GM18907 (cell line): Measurements from ENCODE around the gene TMEM98.
"Not testable (repeated sequence)": the region's sequence is repeated elsewhere in the genome, so short reads cannot be mapped to it uniquely, and the experiment has no call there.

Experiments used
- ATAC-seq: cut with Tn5 transposase; IDR thresholded peaks from one replicate; pipeline ENCODE4 v1.9.1; 2021; ENCODE audit warnings: mild to moderate bottlenecking, moderate library complexity; ENCODE audit not compliant: unreplicated experiment

TMEM98 gene

GRCh38 chr17:32976605-32977004 lies 48.7 kb downstream of the TMEM98 start:
- ATAC-seq: no peak

GRCh38 chr17:32980230-32980629 lies 52.3 kb downstream of the TMEM98 start:
- no peak for ATAC-seq

GRCh38 chr17:32981611-32982010 lies 53.7 kb downstream of the TMEM98 start:
- not testable (repeated sequence) for ATAC-seq

DNA sequence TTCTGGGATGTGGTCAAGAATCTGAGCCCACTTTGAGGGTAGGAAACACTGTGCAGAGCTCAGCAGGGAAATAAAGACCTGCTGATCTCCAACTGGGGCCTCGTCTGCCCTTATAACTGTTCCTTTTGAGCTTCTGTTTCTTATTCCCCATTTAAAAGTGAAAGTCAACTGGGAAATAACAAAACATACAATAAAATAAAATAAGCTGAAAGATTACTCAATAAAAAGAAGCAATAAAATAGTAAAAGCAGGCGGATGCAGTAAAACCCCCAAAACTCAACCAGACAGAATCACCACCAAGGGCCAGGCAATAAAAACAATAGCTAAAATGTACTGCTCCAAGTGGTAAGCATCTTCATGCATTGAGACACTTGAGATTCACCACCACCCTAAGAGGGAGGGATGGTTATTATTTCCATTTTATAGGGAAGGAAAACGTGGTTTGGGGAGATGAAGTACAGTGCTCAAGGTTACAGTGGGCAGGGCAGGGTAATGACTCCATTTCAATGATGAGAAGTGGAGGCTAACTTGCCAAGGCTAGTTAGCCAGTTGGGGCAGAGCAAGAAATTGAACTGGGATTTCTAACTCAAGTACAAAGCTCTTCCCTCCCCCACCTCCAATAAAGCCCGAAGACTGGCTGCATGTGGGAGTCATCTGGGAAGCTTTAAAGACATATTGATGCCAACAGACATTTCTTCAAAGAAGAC lies 57.2 kb downstream of the TMEM98 start:
- no peak for ATAC-seq

- ATAC-seq: not testable (repeated sequence)
Observed at GRCh38 chr17:32987453-32987805, 59.5 kb downstream of the TMEM98 start.

GRCh38 chr17:32987868-32988267 lies 59.9 kb downstream of the TMEM98 start:
- not testable (repeated sequence) for ATAC-seq

- ATAC-seq: no peak
Observed at GRCh38 chr17:32988481-32989101, 60.6 kb downstream of the TMEM98 start.

DNA sequence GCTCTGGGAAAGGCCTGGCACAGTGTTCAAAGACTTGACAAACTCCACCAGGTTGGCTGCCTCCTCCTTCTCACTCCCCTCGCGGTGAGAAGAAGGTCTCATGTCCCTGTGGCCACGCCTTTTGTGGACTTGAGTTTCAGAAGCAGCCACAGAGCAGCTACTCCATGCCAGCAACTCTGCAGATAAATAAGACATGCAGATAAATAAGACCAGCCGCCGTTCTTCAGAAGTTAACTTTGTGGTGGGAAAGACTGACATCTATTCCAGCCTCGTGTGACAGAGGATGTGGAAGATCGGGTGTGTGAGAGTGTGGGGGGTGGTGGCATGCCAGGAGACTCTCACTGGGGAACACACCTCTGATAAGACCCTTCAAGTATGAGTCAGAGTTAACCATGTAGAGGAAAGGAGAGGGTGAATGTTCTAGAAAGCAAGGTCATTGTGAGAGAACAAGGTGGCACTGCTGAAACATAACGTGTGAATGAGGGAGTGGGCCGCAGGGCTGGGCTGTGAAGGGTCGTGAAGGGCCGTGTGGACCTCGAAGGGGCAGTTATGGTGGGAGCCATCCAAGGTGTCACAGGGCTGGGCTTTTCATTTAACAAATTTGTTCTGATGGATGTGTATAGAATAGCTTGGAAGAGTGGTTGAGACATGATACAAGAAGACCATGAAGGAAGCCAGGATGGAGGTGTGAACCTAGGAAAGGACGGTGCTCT lies 64.5 kb downstream of the TMEM98 start:
- no peak for ATAC-seq

GRCh38 chr17:32993977-32994376 lies 66.0 kb downstream of the TMEM98 start:
- ATAC-seq: no peak
